Loucy (cell line): ENCODE measurements around the gene CEBPB.

Experiments
- CTCF ChIP-seq: fragments of 200-600 bp; sonication (generic); conservative IDR thresholded peaks from 2 replicates; pipeline ENCODE4 v1.5.1; 2014; ENCODE audit warnings: mild to moderate bottlenecking, antibody characterized with exemption, low read length
- EZH2phosphoT487 ChIP-seq: fragments of 200-600 bp; IDR thresholded peaks from 2 replicates; pipeline ENCODE4 v1.6.1; 2018; ENCODE audit warnings: antibody characterized with exemption, mild to moderate bottlenecking, moderate library complexity, borderline replicate concordance

GRCh38 chr20:50196896-50197295 lies 6.3 kb downstream of the CEBPB start:
- TF ChIP-seq CTCF (no peak), EZH2phosphoT487 (no peak)
